Measurements from ENCODE around the gene RPL32. TPM values are rescaled to one million over a fixed set of nuclear protein-coding genes. Genes with fewer than 3 reads are reported as not detected.

Gene RPL32
- total RNA-seq, 1 experiment from 2014 or later, result 794 TPM

GRCh38 chr3:12866836-12867235, 25.5 kb upstream of the RPL32 start:
- ChIA-PET POLR2A (no interaction called here), CTCF (no interaction called here)
- DNase-seq (ENCODE audit: low read depth, low spot score), result no peak
- no peak for TF ChIP-seq POLR2AphosphoS5 (IDR thresholded peaks at IDR 0.05; ENCODE audit: low read depth, low read length)
- no peak for TF ChIP-seq REST (IDR thresholded peaks at IDR 0.05; ENCODE audit: insufficient read depth in 1 of 2, low read depth in 2 of 2, low read length in 1 of 2)
- TF ChIP-seq TCF7L2 (IDR thresholded peaks at IDR 0.05; ENCODE audit: low read depth, low read length), result no peak
- no peak for TF ChIP-seq CTCF (IDR thresholded peaks at IDR 0.05)
- no peak for TF ChIP-seq SIN3A (IDR thresholded peaks at IDR 0.05; ENCODE audit: borderline replicate concordance, insufficient read depth, low read depth, low read length)
- BruUV-seq (replicated peaks), result no TSS peak
- no peak for ATAC-seq
- Histone ChIP-seq H3K4me3 (ENCODE audit: low read depth in 2 of 2, low read length in 2 of 2) (no peak overlapping the region), H3K9me3 (ENCODE audit: control insufficient read depth, insufficient read depth, low read depth, low read length) (no peaks in the 10 kb centered on the region), H3K4me1 (ENCODE audit: control insufficient read depth, insufficient read depth, low read length) (no peaks in the 10 kb centered on the region), H3K36me3 (ENCODE audit: control insufficient read depth, insufficient read depth, low read length) (no peaks in the 10 kb centered on the region), H3K27ac (ENCODE audit: low read length) (no peak overlapping the region), H3K27me3 (ENCODE audit: control insufficient read depth, insufficient read depth, low read length) (no peaks in the 10 kb centered on the region)
- in situ Hi-C loops (cut with HindIII; ENCODE audit: low pct_unique_long_range_greater_than_20kb, low sequenced_read_pairs), result no loop called here
- intact Hi-C loops (cut with micrococcal nuclease; ENCODE audit: unreplicated experiment), result loop anchor here (10.0 kb wide), 1 partner anchor 128 kb away; no protein-coding TSS in a partner anchor

GRCh38 chr3:12865271-12865670, 23.9 kb upstream of the RPL32 start:
- no TSS peak for BruUV-seq (replicated peaks)
- H3K27me3 ChIP-seq (ENCODE audit: control insufficient read depth, insufficient read depth, low read length), result no peaks in the 10 kb centered on the region
- POLR2A ChIA-PET, result no interaction called here
- no peak overlapping the region for H3K4me3 ChIP-seq (ENCODE audit: low read depth in 2 of 2, low read length in 2 of 2)
- H3K4me1 ChIP-seq (ENCODE audit: control insufficient read depth, insufficient read depth, low read length), result no peaks in the 10 kb centered on the region
- ATAC-seq, result no peak
- H3K36me3 ChIP-seq (ENCODE audit: control insufficient read depth, insufficient read depth, low read length), result no peaks in the 10 kb centered on the region
- no peaks in the 10 kb centered on the region for H3K9me3 ChIP-seq (ENCODE audit: control insufficient read depth, insufficient read depth, low read depth, low read length)
- CTCF ChIA-PET, result no interaction called here
- in situ Hi-C loops (cut with HindIII; ENCODE audit: low pct_unique_long_range_greater_than_20kb, low sequenced_read_pairs), result no loop called here
- no peak for TF ChIP-seq TCF7L2 (IDR thresholded peaks at IDR 0.05; ENCODE audit: low read depth, low read length)
- TF ChIP-seq SIN3A (IDR thresholded peaks at IDR 0.05; ENCODE audit: borderline replicate concordance, insufficient read depth, low read depth, low read length), result no peak
- no peak for TF ChIP-seq REST (IDR thresholded peaks at IDR 0.05; ENCODE audit: insufficient read depth in 1 of 2, low read depth in 2 of 2, low read length in 1 of 2)
- TF ChIP-seq CTCF (IDR thresholded peaks at IDR 0.05), result no peak
- TF ChIP-seq POLR2AphosphoS5 (IDR thresholded peaks at IDR 0.05; ENCODE audit: low read depth, low read length), result no peak
- intact Hi-C loops (cut with micrococcal nuclease; ENCODE audit: unreplicated experiment), result loop anchor here (10.0 kb wide), 1 partner anchor 130 kb away; no protein-coding TSS in a partner anchor
- no peak for DNase-seq (ENCODE audit: low read depth, low spot score)
- H3K27ac ChIP-seq (ENCODE audit: low read length), result no peak overlapping the region

All from Panc1 (cell line).